HepG2 (cell line): ENCODE data around the gene PACS1. TPM values are rescaled to one million over a fixed set of nuclear protein-coding genes. Genes with fewer than 3 reads are reported as not detected.

Experiments
- ELF4 ChIP-seq: sonication (generic); formaldehyde crosslinking; IDR thresholded peaks from 2 replicates; pipeline ENCODE4 v1.5.0; 2020; ENCODE audit warnings: missing genetic modification reagents, mild to moderate bottlenecking, moderate library complexity, borderline replicate concordance
- HMG20A ChIP-seq: IDR thresholded peaks from 2 replicates; pipeline ENCODE4 v1.6.1; 2016; ENCODE audit warnings: borderline replicate concordance
- JUNB ChIP-seq: sonication (generic); formaldehyde crosslinking; IDR thresholded peaks from 2 replicates; pipeline ENCODE4 v1.8.0; 2022; ENCODE audit warnings: missing genetic modification reagents, mild to moderate bottlenecking, borderline replicate concordance
- MYC ChIP-seq: sonication (generic); formaldehyde crosslinking; IDR thresholded peaks from 2 replicates; pipeline ENCODE4 v1.9.0; 2021; ENCODE audit warnings: missing genetic modification reagents, borderline replicate concordance
- NCOA2 ChIP-seq: sonication (generic); formaldehyde crosslinking; IDR thresholded peaks from 2 replicates; pipeline ENCODE4 v1.8.0; 2022; ENCODE audit warnings: inconsistent platforms
- NFRKB ChIP-seq: fragments of 450-650 bp; IDR thresholded peaks from 2 replicates; pipeline ENCODE4 v1.6.1; 2017
- NR2F2 ChIP-seq: IDR thresholded peaks from 2 replicates; pipeline ENCODE4 v1.6.1; 2012; ENCODE audit warnings: low read depth, inconsistent platforms, borderline replicate concordance
- NR2F6 ChIP-seq, 2 experiments: IDR thresholded peaks; 2 replicates each; pipeline ENCODE4 v1.6.1; 2016; ENCODE audit warnings: antibody characterized with exemption in 1 of 2, mild to moderate bottlenecking in 1 of 2
- RXRA ChIP-seq: sonication (generic); formaldehyde crosslinking; IDR thresholded peaks from 2 replicates; pipeline ENCODE4 v1.5.1; 2020; ENCODE audit warnings: missing genetic modification reagents
- SSRP1 ChIP-seq: IDR thresholded peaks from 2 replicates; pipeline ENCODE4 v1.6.1; 2016; ENCODE audit warnings: control low read depth
- THRA ChIP-seq: sonication (generic); formaldehyde crosslinking; IDR thresholded peaks from 2 replicates; pipeline ENCODE4 v1.4.0; 2020; ENCODE audit warnings: missing genetic modification reagents, borderline replicate concordance
- TP53 ChIP-seq: sonication (generic); formaldehyde crosslinking; conservative IDR thresholded peaks from 2 replicates; pipeline ENCODE4 v1.4.0; 2020; ENCODE audit warnings: missing genetic modification reagents
- ZNF280B ChIP-seq: sonication (generic); formaldehyde crosslinking; IDR thresholded peaks from 2 replicates; pipeline ENCODE4 v1.5.0; 2020; ENCODE audit warnings: missing genetic modification reagents, mild to moderate bottlenecking, borderline replicate concordance
- ZNF281 ChIP-seq: sonication (generic); formaldehyde crosslinking; IDR thresholded peaks from 2 replicates; pipeline ENCODE4 v1.4.0; 2020; ENCODE audit warnings: missing genetic modification reagents, borderline replicate concordance
- ZNF337 ChIP-seq: sonication (generic); formaldehyde crosslinking; IDR thresholded peaks from 2 replicates; pipeline ENCODE4 v1.5.1; 2020; ENCODE audit warnings: missing genetic modification reagents, low read depth, mild to moderate bottlenecking, borderline replicate concordance
- ZNF343 ChIP-seq: sonication (generic); formaldehyde crosslinking; IDR thresholded peaks from 2 replicates; pipeline ENCODE4 v1.4.0; 2020; ENCODE audit warnings: mild to moderate bottlenecking, missing genetic modification reagents
- ZNF749 ChIP-seq: sonication (generic); formaldehyde crosslinking; IDR thresholded peaks from 2 replicates; pipeline ENCODE4 v1.8.0; 2022; ENCODE audit warnings: mild to moderate bottlenecking, missing genetic modification reagents, moderate library complexity, borderline replicate concordance
- ZNF777 ChIP-seq: sonication (generic); formaldehyde crosslinking; IDR thresholded peaks from 2 replicates; pipeline ENCODE4 v1.4.0; 2020; ENCODE audit warnings: missing genetic modification reagents
- polyA plus RNA-seq, 8 experiments: library from polyadenylated mRNA; depleted of rRNA in 3 of 8; stranded (reverse) in 7 of 8; unstranded in 1 of 8; fragments of >200 nt; fragmentation: Illumina TruSeq in 4 of 8; extraction: Trizol in 4 of 8; gene quantifications; 2 replicates each; pipeline versions ENCODE4 v1.2.1 to v1.2.3, GENCODE V29; 2011 to 2016; ENCODE audit warnings: low read depth in 4 of 8, missing spikeins in 1 of 8, mixed read lengths in 1 of 8; ENCODE audit not compliant: insufficient read depth in 1 of 8
- total RNA-seq, 5 experiments: library from RNA; depleted of rRNA; stranded (reverse); fragments of >200 nt; fragmentation: Illumina TruSeq; extraction: Trizol; gene quantifications; 2 replicates each; pipeline ENCODE4 v1.2.3, GENCODE V29; 2016; ENCODE audit warnings: low read depth in 1 of 5
- TF ChIP-seq, protein P1 (sequence below): sonication (generic); formaldehyde crosslinking; IDR thresholded peaks from 2 replicates; pipeline ENCODE4 v1.4.0; 2020; ENCODE audit warnings: mild to moderate bottlenecking, missing genetic modification reagents
- TF ChIP-seq, protein P2 (sequence below): sonication (generic); formaldehyde crosslinking; IDR thresholded peaks from 2 replicates; pipeline ENCODE4 v1.4.0; 2020; ENCODE audit warnings: low read depth, mild to moderate bottlenecking, missing genetic modification reagents

PACS1 gene
- total and polyA plus RNA-seq, 2 of the 13 experiments (the other 11 are each of a cell fraction or from before 2014, with no cell fraction given) = 7.6 to 8.6 TPM

DNA sequence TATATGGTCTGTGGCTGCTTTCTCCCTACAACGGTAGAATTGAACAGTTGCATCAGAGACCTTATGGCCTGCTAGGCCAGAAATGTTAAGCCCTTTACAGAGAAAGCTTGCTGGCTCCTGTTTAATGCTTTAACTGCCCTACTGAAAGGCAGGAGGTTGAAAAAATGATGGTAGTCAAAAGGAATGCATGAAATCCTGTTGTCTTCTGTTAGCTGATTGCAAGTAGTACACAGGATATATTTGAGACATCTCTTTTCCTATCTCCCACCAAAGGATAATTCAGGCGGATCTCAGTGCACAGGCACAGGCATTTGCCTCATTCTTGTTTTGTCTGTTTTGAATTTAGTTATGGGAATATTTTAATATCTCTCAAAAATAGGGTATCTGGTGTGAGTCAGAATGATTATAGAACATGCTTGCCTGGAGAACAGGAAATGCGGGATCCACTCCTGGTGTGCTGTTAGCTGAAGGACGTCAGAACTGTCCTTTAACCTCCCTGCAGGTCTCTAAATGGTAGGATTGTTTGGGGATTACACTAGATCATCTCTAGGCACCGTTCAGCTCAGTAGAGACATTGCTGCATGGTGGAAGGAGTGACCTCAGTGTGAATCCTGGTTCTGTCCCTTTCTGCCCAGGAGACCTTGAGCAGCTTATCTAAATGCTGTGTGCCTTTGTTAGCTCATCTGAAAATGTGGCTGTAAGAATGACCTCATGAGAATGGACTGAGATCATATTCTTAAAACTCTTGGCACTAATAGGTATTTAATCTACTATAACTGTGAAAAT lies 49.5 kb downstream of the PACS1 start (continued):
- no peak for TF ChIP-seq ZNF280B (CRISPR knock-in tag)
- no peak for TF ChIP-seq NFRKB
- no peak for TF ChIP-seq ZNF281 (CRISPR knock-in tag)
- TF ChIP-seq RXRA (CRISPR knock-in tag) = peak; percentile 43; the same call in 1 of the 2 replicates
- TF ChIP-seq ZNF777 = no peak
- TF ChIP-seq, protein P1, sequence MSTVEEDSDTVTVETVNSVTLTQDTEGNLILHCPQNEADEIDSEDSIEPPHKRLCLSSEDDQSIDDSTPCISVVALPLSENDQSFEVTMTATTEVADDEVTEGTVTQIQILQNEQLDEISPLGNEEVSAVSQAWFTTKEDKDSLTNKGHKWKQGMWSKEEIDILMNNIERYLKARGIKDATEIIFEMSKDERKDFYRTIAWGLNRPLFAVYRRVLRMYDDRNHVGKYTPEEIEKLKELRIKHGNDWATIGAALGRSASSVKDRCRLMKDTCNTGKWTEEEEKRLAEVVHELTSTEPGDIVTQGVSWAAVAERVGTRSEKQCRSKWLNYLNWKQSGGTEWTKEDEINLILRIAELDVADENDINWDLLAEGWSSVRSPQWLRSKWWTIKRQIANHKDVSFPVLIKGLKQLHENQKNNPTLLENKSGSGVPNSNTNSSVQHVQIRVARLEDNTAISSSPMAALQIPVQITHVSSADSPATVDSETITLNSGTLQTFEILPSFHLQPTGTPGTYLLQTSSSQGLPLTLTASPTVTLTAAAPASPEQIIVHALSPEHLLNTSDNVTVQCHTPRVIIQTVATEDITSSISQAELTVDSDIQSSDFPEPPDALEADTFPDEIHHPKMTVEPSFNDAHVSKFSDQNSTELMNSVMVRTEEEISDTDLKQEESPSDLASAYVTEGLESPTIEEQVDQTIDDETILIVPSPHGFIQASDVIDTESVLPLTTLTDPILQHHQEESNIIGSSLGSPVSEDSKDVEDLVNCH (CRISPR knock-in tag) = no peak
- TF ChIP-seq HMG20A = no peak; the same call in 1 of the 2 replicates
- no peak for TF ChIP-seq ELF4
- TF ChIP-seq MYC (CRISPR knock-in tag) = no peak
- TF ChIP-seq NCOA2 (CRISPR knock-in tag) = no peak; the same call in 1 of the 2 replicates
- TF ChIP-seq NR2F6 (IDR thresholded peaks at IDR 0.05) = peak; percentile 38; the same call in 1 of the 2 replicates
- peak; percentile 48; the same call in 1 of the 2 replicates for TF ChIP-seq NR2F6 (CRISPR knock-in tag; IDR thresholded peaks at IDR 0.05)
- TF ChIP-seq JUNB (CRISPR knock-in tag) = 0 out of 2 replicates have a peak, but pooled peaks have one; percentile 17
- no peak for TF ChIP-seq THRA (CRISPR knock-in tag)
- no peak for TF ChIP-seq ZNF343 (CRISPR knock-in tag)
- TF ChIP-seq TP53 (CRISPR knock-in tag) = no peak
- TF ChIP-seq SSRP1 = no peak
- TF ChIP-seq ZNF749 = no peak
- TF ChIP-seq NR2F2 = no peak
- TF ChIP-seq, protein P2, sequence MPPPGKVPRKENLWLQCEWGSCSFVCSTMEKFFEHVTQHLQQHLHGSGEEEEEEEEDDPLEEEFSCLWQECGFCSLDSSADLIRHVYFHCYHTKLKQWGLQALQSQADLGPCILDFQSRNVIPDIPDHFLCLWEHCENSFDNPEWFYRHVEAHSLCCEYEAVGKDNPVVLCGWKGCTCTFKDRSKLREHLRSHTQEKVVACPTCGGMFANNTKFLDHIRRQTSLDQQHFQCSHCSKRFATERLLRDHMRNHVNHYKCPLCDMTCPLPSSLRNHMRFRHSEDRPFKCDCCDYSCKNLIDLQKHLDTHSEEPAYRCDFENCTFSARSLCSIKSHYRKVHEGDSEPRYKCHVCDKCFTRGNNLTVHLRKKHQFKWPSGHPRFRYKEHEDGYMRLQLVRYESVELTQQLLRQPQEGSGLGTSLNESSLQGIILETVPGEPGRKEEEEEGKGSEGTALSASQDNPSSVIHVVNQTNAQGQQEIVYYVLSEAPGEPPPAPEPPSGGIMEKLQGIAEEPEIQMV (CRISPR knock-in tag) = no peak
- no peak for TF ChIP-seq ZNF337 (CRISPR knock-in tag)
